DOHH2 (cell line): ENCODE data around the gene TMEM234.

Source experiments
- EZH2phosphoT487 ChIP-seq: fragments of 200-600 bp; sonication (generic); IDR thresholded peaks from 2 replicates; pipeline ENCODE4 v1.6.1; 2017; ENCODE audit warnings: borderline replicate concordance, mild to moderate bottlenecking, antibody characterized with exemption, low read length, moderate library complexity, mixed read lengths
- TF ChIP-seq, protein P1 (sequence below): fragments of 200-600 bp; sonication (generic); IDR thresholded peaks from one replicate; pipeline ENCODE4 v1.5.1; 2014; ENCODE audit warnings: antibody characterized with exemption, mild to moderate bottlenecking, low read depth, low read length; ENCODE audit not compliant: poor library complexity, severe bottlenecking

DNA sequence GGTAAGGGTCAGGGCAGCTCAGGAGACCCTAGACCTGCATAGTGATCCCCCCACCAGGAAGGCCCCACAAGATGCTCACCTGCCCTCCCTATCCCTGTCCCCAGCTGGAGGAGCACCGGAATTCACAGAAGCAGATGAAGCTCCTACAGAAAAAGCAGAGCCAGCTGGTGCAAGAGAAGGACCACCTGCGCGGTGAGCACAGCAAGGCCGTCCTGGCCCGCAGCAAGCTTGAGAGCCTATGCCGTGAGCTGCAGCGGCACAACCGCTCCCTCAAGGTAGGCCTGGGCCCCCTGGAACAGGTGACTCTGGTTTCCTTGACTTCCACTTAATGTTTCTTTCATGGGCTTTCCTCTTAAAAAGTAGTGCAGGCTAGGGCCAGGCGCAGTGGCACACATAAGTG lies 34.3 kb downstream of the TMEM234 start:
- TF ChIP-seq, protein P1, sequence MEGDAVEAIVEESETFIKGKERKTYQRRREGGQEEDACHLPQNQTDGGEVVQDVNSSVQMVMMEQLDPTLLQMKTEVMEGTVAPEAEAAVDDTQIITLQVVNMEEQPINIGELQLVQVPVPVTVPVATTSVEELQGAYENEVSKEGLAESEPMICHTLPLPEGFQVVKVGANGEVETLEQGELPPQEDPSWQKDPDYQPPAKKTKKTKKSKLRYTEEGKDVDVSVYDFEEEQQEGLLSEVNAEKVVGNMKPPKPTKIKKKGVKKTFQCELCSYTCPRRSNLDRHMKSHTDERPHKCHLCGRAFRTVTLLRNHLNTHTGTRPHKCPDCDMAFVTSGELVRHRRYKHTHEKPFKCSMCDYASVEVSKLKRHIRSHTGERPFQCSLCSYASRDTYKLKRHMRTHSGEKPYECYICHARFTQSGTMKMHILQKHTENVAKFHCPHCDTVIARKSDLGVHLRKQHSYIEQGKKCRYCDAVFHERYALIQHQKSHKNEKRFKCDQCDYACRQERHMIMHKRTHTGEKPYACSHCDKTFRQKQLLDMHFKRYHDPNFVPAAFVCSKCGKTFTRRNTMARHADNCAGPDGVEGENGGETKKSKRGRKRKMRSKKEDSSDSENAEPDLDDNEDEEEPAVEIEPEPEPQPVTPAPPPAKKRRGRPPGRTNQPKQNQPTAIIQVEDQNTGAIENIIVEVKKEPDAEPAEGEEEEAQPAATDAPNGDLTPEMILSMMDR: no peak
- TF ChIP-seq EZH2phosphoT487: no peak
